ENCODE measurements around the gene ACBD3. TPM values are rescaled to one million over a fixed set of nuclear protein-coding genes. Genes with fewer than 3 reads are reported as not detected.

Gene ACBD3
- total and polyA plus RNA-seq, 10 of the 15 experiments (the other 5 are each of a cell fraction or from before 2014, with no cell fraction given): 7.5 to 27.9 (median 20.3) TPM

DNA sequence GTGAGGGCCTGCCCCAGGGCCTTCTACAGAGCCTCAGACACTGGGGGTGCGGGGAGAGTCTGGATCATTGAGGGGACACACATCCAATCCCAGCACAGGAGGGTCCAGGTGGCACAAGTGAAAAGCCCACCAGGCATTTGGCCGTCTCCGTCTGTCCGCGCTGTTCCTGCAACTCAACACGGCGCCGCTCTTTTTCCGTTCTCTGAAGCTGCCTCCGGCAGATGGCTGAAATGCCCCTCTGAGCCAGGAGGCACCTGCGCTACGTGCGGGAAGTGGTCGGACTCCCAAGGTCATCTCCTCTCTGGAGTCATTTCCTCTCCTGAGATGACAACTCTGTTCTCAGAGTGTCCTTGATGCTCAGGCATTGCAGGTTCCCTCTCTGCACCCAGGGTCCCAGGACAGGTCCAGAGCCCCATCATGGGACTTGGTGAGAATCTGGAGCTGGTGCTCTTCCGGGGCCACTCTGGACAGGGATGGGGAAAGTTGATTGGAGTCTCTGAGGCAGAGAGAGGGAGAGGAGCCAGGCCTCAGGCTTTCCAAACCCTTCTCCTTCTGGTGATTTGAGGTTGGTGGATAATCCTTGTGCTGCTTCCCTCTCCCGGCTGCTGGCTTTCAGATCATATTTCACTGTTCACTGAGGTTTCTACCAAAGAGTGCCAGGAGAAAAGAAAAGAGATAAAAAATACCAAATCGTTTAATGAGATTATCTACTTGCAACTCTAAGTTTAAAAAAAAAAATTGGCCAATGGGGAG, 22.9 kb upstream of the ACBD3 start:
- ChIA-PET SMC1A (ENCODE audit: uncharacterized antibody, unreplicated experiment) (interaction anchor here (1.4 kb wide), 1 partner anchor 47 kb away, joined by 3 read pairs; no protein-coding TSS in a partner anchor), POLR2A (no interaction called here), RAD21 (ENCODE audit: unreplicated experiment) (interaction anchor here (1.7 kb wide), 1 partner anchor 84 kb away, joined by 4 read pairs; no protein-coding TSS in a partner anchor), CTCF (interaction anchor here (1.1 kb wide), 1 partner anchor 84 kb away, joined by 3 read pairs; no protein-coding TSS in a partner anchor)
- in situ Hi-C loops (cut with MboI) (no loop called here), intact Hi-C loops (cut with micrococcal nuclease; ENCODE audit: unreplicated experiment) (no loop called here)
- no peak overlapping the region for H2AFZ ChIP-seq (ENCODE audit: control insufficient read depth, low read depth, low read length)
- H3K4me1 ChIP-seq (ENCODE audit: control insufficient read depth, insufficient read depth, low read length): no peaks in the 10 kb centered on the region
- no peaks in the 10 kb centered on the region for H3K79me2 ChIP-seq (ENCODE audit: control insufficient read depth, insufficient read depth, low read length)
- no peaks in the 10 kb centered on the region for H4K20me1 ChIP-seq (ENCODE audit: control insufficient read depth, insufficient read depth)
- no peak overlapping the region for H3K4me2 ChIP-seq (ENCODE audit: control insufficient read depth, insufficient read depth)
- H3K27ac ChIP-seq (ENCODE audit: control insufficient read depth, insufficient read depth): no peak overlapping the region
- no peak overlapping the region for H3K9ac ChIP-seq (ENCODE audit: control insufficient read depth, insufficient read depth, low read length)
- no peak for DNase-seq (ENCODE audit: low read depth, low spot score)
- H3K4me3 ChIP-seq: no peak overlapping the region
- no peak for ATAC-seq
- BruUV-seq (replicated peaks): no TSS peak
- H3K36me3 ChIP-seq (ENCODE audit: control insufficient read depth in 2 of 2, insufficient read depth in 2 of 2, low read length in 1 of 2): no peaks in the 10 kb centered on the region
- no peaks in the 10 kb centered on the region for H3K9me3 ChIP-seq (replicated peaks; ENCODE audit: control insufficient read depth, insufficient read depth, low read length)
- no peak for FAIRE-seq
- 74% methylated on average over 17 of the region's 17 CpGs for WGBS (ENCODE audit: insufficient coverage, insufficient replicate concordance, low lambda C conversion rate, missing lambda C conversion rate)
- no peak for TF ChIP-seq SUPT20H (IDR thresholded peaks at IDR 0.05; ENCODE audit: borderline replicate concordance, control insufficient read depth, low read depth, low read length)
- TF ChIP-seq KLF5 (IDR thresholded peaks at IDR 0.05; ENCODE audit: partially characterized antibody): no peak
- TF ChIP-seq, protein P1, sequence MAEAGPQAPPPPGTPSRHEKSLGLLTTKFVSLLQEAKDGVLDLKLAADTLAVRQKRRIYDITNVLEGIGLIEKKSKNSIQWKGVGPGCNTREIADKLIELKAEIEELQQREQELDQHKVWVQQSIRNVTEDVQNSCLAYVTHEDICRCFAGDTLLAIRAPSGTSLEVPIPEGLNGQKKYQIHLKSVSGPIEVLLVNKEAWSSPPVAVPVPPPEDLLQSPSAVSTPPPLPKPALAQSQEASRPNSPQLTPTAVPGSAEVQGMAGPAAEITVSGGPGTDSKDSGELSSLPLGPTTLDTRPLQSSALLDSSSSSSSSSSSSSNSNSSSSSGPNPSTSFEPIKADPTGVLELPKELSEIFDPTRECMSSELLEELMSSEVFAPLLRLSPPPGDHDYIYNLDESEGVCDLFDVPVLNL (IDR thresholded peaks at IDR 0.05; ENCODE audit: low read depth, low read length): no peak
- TF ChIP-seq PAX8 (IDR thresholded peaks at IDR 0.05): no peak
- TF ChIP-seq, protein P2, sequence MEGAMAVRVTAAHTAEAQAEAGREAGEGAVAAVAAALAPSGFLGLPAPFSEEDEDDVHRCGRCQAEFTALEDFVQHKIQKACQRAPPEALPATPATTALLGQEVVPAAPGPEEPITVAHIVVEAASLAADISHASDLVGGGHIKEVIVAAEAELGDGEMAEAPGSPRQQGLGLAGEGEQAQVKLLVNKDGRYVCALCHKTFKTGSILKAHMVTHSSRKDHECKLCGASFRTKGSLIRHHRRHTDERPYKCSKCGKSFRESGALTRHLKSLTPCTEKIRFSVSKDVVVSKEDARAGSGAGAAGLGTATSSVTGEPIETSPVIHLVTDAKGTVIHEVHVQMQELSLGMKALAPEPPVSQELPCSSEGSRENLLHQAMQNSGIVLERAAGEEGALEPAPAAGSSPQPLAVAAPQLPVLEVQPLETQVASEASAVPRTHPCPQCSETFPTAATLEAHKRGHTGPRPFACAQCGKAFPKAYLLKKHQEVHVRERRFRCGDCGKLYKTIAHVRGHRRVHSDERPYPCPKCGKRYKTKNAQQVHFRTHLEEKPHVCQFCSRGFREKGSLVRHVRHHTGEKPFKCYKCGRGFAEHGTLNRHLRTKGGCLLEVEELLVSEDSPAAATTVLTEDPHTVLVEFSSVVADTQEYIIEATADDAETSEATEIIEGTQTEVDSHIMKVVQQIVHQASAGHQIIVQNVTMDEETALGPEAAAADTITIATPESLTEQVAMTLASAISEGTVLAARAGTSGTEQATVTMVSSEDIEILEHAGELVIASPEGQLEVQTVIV (IDR thresholded peaks at IDR 0.05; ENCODE audit: borderline replicate concordance, partially characterized antibody): no peak
- TF ChIP-seq SIN3A (IDR thresholded peaks at IDR 0.05; ENCODE audit: low read depth, low read length): no peak
- no peak for TF ChIP-seq ZNF622 (IDR thresholded peaks at IDR 0.05)
- no peak for TF ChIP-seq ETV6 (conservative IDR thresholded peaks at IDR 0.05 in 1 of 2, IDR thresholded peaks at IDR 0.05 in 1 of 2; ENCODE audit: borderline replicate concordance in 1 of 2, low read depth in 1 of 2)
- TF ChIP-seq JUNB (IDR thresholded peaks at IDR 0.05): no peak
- no peak for TF ChIP-seq MEF2A (IDR thresholded peaks at IDR 0.05; ENCODE audit: insufficient read depth, low read depth, low read length)
- no peak for TF ChIP-seq BHLHE40 (IDR thresholded peaks at IDR 0.05; ENCODE audit: borderline replicate concordance in 1 of 2, low read depth in 2 of 2, low read length in 1 of 2)
- no peaks in the 10 kb centered on the region for H3K27me3 ChIP-seq (replicated peaks in 1 of 2; ENCODE audit: control insufficient read depth in 2 of 2, insufficient read depth in 2 of 2, low read length in 1 of 2)

Data from GM12878 (cell line).